Transverse colon (tissue), 3 donors: ENCODE measurements around the gene WSCD2.

ENCODE experiments used
- POLR2A ChIP-seq: fragments of 450-650 bp; IDR thresholded peaks from one replicate; pipeline ENCODE4 v1.6.1; 2016; ENCODE audit warnings: antibody characterized with exemption, mild to moderate bottlenecking, moderate library complexity
- TF ChIP-seq, protein P1 (sequence below), 5 experiments: fragments of 200-600 bp in 3 of 5; fragments of 450-650 bp in 2 of 5; sonication (generic) in 3 of 5; IDR thresholded peaks; 1 replicate in 2 of 5; 2 replicates in 3 of 5; pipeline ENCODE4 v1.5.1; 2016 to 2017; ENCODE audit warnings: antibody characterized with exemption in 5 of 5, inconsistent platforms in 3 of 5, mild to moderate bottlenecking in 2 of 5, moderate library complexity in 1 of 5

DNA sequence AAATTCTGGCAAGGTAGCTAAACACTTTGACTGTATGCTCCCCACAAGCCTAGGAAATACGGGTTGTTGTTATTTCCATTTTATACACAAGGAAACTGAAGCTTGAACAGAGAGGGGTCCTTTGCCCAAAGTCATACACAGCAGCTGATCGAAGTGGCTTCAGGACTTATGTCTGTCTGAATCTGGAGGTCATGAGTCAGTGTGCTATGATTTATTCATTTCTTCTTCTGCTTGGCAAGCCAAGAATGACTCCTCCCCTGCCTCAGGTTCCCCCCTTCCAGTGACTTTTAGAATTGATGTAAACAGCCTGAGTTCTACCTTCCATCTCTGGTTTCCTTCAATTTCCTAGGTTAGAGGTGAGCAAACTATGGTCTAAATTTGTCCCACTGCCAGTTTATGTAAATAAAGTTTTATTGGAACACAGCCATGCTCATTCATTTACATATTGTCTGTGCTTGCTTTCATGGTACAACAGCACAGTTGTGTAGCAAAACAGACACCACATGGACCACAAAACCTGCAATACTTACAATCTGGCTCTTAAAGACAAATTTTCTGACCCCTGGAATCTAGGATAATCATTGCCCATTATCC lies 34.9 kb upstream of the WSCD2 start:
- no peak for TF ChIP-seq POLR2A
- TF ChIP-seq, protein P1, sequence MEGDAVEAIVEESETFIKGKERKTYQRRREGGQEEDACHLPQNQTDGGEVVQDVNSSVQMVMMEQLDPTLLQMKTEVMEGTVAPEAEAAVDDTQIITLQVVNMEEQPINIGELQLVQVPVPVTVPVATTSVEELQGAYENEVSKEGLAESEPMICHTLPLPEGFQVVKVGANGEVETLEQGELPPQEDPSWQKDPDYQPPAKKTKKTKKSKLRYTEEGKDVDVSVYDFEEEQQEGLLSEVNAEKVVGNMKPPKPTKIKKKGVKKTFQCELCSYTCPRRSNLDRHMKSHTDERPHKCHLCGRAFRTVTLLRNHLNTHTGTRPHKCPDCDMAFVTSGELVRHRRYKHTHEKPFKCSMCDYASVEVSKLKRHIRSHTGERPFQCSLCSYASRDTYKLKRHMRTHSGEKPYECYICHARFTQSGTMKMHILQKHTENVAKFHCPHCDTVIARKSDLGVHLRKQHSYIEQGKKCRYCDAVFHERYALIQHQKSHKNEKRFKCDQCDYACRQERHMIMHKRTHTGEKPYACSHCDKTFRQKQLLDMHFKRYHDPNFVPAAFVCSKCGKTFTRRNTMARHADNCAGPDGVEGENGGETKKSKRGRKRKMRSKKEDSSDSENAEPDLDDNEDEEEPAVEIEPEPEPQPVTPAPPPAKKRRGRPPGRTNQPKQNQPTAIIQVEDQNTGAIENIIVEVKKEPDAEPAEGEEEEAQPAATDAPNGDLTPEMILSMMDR (IDR thresholded peaks at IDR 0.05), result no peak
